Activated naive CD8-positive, alpha-beta T cell treated with anti-CD3 and anti-CD28 coated beads, Interleukin-2, amount 50 U/mL, for 24 hours (primary cell): Measurements from ENCODE around the gene PRMT5.
A peak's percentile ranks its signal among the peaks of the same experiment; 100 is the strongest.

Experiments
- ATAC-seq: fragments of 150-1000 bp; cut with Tn5 transposase; one replicate; pipeline ENCODE4 v1.10.0; 2021
- DNase-seq: peaks from one replicate; pipeline ENCODE4 v3.0.0; 2021
- H3K27ac Mint-ChIP-seq: one replicate; pipeline ENCODE4 v1.8.0; 2021; ENCODE audit warnings: mild to moderate bottlenecking, mixed read lengths
- H3K27me3 Mint-ChIP-seq: one replicate; pipeline ENCODE4 v1.8.0; 2021; ENCODE audit warnings: mixed read lengths
- H3K36me3 Mint-ChIP-seq: one replicate; pipeline ENCODE4 v1.8.0; 2021; ENCODE audit warnings: low read depth, mixed read lengths
- H3K4me1 Mint-ChIP-seq: one replicate; pipeline ENCODE4 v1.8.0; 2021; ENCODE audit warnings: mixed read lengths
- H3K4me3 Mint-ChIP-seq: one replicate; pipeline ENCODE4 v1.8.0; 2021; ENCODE audit warnings: mild to moderate bottlenecking, moderate library complexity, mixed read lengths
- H3K9me3 Mint-ChIP-seq: one replicate; pipeline ENCODE4 v1.8.0; 2021; ENCODE audit warnings: mixed read lengths

Gene PRMT5

DNA sequence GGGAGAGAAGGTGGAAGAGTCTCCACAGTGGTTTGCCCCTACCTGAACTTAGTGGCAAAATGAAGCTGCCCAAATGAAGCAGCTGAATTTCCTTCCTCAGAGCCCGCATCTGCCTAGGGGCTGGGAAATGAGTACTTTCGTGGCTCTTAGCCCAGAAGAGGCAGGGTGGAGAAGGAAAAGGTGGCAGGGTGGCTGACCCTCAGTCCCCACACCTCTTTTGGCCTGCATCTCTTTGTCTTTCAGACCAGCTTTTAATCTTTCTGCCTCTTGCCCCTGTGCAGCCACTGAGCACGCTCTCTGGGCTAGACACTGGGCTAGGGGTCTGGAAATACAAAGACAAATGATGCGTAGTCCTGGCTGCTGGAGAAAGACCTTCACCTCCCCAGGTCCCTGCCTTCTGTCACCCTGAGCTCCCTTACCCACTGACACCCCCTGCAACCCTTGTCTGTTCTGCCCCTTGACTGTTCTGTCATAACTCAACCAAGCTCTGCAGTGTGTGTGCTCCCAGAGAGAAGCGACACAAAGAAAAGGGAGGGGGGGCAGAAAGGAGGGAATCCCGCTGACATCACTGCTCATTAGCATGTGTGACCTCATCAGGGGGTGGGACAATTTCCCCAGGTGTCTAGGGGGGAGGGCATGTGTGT is 46.5 kb downstream of the PRMT5 start:
- peak; percentile 30 for DNase-seq
- peaks cover 31% of the 10 kb centered on the region for H3K4me1 Mint-ChIP-seq
- no peak for ATAC-seq
- H3K36me3 Mint-ChIP-seq = peaks cover 2% of the 10 kb centered on the region
- no peak overlapping the region for H3K4me3 Mint-ChIP-seq
- H3K9me3 Mint-ChIP-seq = no peaks in the 10 kb centered on the region
- H3K27me3 Mint-ChIP-seq = no peaks in the 10 kb centered on the region
- no peak overlapping the region for H3K27ac Mint-ChIP-seq

DNA sequence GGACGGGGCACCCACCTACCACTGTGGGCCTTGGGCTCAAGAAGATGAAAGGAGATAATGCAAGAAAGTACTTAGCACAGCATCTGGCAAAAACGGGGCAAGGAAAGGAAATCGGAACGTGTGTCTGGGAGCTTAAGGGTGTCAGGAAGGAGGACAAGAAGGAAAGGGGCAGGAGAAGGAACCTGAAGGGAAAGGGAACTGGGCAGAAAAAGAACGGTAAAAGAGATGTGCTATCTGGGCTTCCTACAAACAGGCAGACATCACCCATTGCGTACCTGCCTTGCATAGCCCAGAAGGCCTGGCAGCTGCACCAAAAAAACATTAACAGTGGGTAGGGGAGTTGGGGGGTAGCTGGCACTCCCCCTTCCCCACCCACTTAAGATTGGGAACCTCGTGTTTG is 47.1 kb downstream of the PRMT5 start:
- peaks cover under 1% of the 10 kb centered on the region for H3K36me3 Mint-ChIP-seq
- no peak overlapping the region for H3K27ac Mint-ChIP-seq
- no peaks in the 10 kb centered on the region for H3K27me3 Mint-ChIP-seq
- ATAC-seq (no peak), DNase-seq (no peak)
- H3K4me1 Mint-ChIP-seq = peaks cover 25% of the 10 kb centered on the region
- no peaks in the 10 kb centered on the region for H3K9me3 Mint-ChIP-seq
- no peak overlapping the region for H3K4me3 Mint-ChIP-seq

DNA sequence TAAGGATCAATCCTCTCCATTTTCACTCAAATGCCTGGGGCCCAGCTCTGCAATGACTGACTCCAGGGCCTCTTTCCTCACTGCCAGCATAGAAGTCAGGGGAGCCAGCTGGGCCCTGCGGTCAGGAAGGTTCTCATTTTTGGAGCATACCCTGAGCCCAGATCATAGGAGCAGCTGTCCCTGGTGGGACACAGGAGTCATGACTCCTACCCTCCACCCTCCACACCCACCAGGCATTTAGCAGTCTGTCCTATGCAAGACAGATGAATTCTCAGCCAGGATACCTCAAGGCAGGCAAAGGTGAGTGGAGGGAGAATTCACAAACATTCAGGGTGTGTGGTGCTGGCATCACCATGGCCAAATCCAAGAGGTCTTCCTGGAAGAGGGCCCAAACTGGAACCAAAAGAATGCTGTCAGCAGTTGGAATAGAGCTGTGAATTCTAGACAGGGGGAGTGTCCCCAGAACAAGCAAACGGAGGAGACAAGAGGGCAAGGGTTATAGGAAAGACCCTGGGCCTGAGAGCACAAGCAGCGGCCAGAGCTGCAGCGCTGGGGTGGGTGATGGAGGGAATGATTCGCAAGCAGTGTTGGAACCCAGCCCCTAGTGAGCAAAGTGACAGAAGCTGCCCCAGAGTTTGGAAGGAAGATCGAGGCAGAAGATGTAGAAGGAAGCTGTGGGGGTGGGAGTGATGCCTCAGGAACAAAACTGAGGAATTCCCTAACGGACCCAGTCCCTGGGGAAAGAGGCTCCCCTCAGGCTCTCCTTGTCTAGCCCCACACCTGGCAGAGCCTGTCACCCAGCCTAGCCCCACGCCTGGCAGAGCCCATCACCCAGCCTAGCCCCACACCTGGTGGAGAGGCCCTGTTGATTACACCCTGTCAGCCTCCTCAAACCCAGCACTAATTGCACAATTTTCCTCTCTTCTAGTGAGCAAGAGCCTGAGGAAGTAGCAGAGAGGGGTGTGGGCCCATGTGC is 50.6 kb downstream of the PRMT5 start:
- Mint-ChIP-seq H3K27ac (no peak overlapping the region), H3K36me3 (peaks cover 5% of the 10 kb centered on the region), H3K4me1 (peaks cover 14% of the 10 kb centered on the region), H3K9me3 (no peaks in the 10 kb centered on the region), H3K4me3 (no peak overlapping the region), H3K27me3 (no peaks in the 10 kb centered on the region)
- no peak for DNase-seq
- no peak for ATAC-seq

DNA sequence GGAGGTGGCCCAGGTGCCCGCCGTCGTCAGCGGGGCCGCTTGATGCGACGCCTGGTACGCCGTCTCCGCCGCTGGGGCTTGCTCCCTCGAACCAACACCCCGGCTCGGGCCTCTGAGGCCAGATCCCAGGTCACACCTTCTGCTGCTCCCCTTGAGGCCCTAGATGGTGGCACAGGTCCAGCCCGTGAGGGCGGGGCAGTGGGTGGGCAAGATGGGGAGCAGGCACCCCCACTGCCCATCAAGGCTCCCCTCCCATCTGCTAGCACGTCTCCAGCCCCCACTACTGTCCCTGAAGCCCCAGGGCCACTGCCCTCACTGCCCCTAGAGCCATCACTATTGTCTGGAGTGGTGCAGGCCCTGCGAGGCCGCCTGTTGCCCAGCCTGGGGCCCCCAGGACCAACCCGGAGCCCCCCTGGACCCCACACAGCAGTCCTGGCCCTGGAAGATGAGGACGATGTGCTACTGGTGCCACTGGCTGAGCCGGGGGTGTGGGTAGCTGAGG is 52.1 kb downstream of the PRMT5 start:
- H3K27me3 Mint-ChIP-seq = no peaks in the 10 kb centered on the region
- DNase-seq (no peak), ATAC-seq (no peak)
- H3K9me3 Mint-ChIP-seq = no peaks in the 10 kb centered on the region
- no peak overlapping the region for H3K4me3 Mint-ChIP-seq
- peaks cover 15% of the 10 kb centered on the region for H3K4me1 Mint-ChIP-seq
- H3K36me3 Mint-ChIP-seq = peaks cover 6% of the 10 kb centered on the region
- H3K27ac Mint-ChIP-seq = no peak overlapping the region

DNA sequence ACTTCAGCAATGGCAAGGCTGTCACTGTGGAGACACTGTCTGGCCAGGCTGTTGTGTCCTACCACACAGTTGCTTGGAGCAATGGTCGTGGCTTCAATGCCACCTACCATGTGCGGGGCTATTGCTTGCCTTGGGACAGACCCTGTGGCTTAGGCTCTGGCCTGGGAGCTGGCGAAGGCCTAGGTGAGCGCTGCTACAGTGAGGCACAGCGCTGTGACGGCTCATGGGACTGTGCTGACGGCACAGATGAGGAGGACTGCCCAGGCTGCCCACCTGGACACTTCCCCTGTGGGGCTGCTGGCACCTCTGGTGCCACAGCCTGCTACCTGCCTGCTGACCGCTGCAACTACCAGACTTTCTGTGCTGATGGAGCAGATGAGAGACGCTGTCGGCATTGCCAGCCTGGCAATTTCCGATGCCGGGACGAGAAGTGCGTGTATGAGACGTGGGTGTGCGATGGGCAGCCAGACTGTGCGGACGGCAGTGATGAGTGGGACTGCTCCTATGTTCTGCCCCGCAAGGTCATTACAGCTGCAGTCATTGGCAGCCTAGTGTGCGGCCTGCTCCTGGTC is 53.3 kb downstream of the PRMT5 start:
- H3K4me1 Mint-ChIP-seq = peaks cover 18% of the 10 kb centered on the region
- no peak overlapping the region for H3K27ac Mint-ChIP-seq
- no peaks in the 10 kb centered on the region for H3K27me3 Mint-ChIP-seq
- no peaks in the 10 kb centered on the region for H3K9me3 Mint-ChIP-seq
- H3K4me3 Mint-ChIP-seq = no peak overlapping the region
- DNase-seq = no peak
- no peak for ATAC-seq
- peaks cover 6% of the 10 kb centered on the region for H3K36me3 Mint-ChIP-seq

DNA sequence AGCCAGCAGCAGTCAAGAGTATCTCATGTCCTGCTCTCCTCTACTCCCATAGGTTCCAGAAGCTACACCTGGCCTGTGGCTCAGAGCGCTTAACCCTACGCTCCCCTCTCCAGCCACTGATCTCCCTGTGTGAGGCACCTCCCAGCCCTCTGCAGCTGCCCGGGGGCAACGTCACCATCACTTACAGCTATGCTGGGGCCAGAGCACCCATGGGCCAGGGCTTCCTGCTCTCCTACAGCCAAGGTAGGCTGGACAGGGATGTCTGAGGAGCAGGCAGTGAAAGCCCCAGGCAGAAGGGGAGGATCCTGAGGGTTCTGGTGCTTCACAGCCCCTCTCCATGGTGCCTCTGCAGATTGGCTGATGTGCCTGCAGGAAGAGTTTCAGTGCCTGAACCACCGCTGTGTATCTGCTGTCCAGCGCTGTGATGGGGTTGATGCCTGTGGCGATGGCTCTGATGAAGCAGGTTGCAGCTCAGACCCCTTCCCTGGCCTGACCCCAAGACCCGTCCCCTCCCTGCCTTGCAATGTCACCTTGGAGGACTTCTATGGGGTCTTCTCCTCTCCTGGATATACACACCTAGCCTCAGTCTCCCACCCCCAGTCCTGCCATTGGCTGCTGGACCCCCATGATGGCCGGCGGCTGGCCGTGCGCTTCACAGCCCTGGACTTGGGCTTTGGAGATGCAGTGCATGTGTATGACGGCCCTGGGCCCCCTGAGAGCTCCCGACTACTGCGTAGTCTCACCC is 54.0 kb downstream of the PRMT5 start:
- peaks cover 6% of the 10 kb centered on the region for H3K36me3 Mint-ChIP-seq
- no peak overlapping the region for H3K4me3 Mint-ChIP-seq
- DNase-seq = no peak
- peaks cover 24% of the 10 kb centered on the region for H3K4me1 Mint-ChIP-seq
- no peak for ATAC-seq
- H3K27ac Mint-ChIP-seq = no peak overlapping the region
- no peaks in the 10 kb centered on the region for H3K9me3 Mint-ChIP-seq
- H3K27me3 Mint-ChIP-seq = no peaks in the 10 kb centered on the region

DNA sequence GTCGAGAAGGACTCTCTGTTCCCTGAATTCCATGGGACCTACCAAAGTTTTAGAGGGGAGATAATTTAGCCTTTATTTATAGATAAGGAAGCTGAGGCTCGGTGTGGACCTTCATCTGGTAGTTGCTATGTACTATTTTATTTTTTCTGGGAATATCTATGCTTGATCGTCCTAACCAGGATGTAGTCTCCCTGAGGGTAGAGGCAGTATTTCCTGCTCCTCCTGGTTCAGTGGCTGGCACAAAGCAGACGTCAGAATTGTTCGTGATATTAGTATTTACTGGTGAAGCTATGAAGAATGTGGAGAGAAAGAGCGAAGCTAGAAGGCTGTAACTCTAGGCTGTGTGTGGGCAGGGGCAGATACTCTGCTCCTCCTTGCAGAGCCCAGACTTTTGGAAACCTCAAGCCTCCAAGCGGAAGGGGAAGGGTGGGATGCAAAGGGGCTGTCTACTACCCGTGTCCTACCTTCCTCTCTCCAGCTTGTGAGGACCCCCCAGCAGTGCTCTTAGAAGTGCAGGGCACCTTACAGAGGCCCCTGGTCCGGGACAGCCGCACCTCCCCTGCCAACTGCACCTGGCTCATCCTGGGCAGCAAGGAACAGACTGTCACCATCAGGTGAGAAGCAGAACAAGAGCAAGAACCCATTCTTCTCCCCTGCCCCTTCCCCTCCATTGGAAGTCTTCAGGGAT is 56.2 kb downstream of the PRMT5 start:
- peak overlapping the region; percentile 90 for H3K4me3 Mint-ChIP-seq
- H3K36me3 Mint-ChIP-seq = peaks cover 6% of the 10 kb centered on the region
- no peaks in the 10 kb centered on the region for H3K9me3 Mint-ChIP-seq
- peak overlapping the region; percentile 85 for H3K27ac Mint-ChIP-seq
- no peak for ATAC-seq
- DNase-seq = no peak
- no peaks in the 10 kb centered on the region for H3K27me3 Mint-ChIP-seq
- H3K4me1 Mint-ChIP-seq = peaks cover 29% of the 10 kb centered on the region

DNA sequence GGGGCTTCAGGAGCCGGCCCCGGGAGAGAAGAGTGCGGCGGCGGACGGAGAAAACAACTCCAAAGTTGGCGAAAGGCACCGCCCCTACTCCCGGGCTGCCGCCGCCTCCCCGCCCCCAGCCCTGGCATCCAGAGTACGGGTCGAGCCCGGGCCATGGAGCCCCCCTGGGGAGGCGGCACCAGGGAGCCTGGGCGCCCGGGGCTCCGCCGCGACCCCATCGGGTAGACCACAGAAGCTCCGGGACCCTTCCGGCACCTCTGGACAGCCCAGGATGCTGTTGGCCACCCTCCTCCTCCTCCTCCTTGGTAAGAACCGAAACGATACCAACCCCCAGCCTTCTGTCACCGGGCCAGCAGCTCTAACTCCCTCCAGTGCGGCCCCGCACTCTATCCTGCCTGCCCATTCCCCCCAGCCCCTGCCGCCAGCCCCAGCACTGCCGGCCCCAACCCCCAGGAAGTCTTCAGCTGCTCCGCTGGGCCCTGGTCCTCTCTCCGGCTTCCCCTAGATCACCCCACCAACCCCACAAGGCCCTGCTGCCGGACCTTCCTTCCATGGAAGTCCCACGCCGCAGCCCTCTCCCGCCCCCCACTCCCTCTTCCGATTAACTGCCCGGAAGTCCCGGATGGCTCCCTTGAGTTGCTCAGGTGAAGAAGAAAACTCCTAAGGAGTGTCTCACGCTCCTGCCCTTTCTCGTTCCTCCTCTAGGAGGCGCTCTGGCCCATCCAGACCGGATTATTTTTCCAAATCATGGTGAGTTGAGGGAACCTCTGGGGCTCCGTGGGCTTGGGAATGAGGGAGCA is 56.9 kb downstream of the PRMT5 start:
- DNase-seq = peak; percentile 79
- Mint-ChIP-seq H3K4me1 (peaks cover 29% of the 10 kb centered on the region), H3K27ac (peak overlapping the region; percentile 85), H3K9me3 (no peaks in the 10 kb centered on the region), H3K4me3 (peak overlapping the region; percentile 90), H3K27me3 (no peaks in the 10 kb centered on the region), H3K36me3 (peaks cover 6% of the 10 kb centered on the region)
- ATAC-seq = peak; percentile 25

DNA sequence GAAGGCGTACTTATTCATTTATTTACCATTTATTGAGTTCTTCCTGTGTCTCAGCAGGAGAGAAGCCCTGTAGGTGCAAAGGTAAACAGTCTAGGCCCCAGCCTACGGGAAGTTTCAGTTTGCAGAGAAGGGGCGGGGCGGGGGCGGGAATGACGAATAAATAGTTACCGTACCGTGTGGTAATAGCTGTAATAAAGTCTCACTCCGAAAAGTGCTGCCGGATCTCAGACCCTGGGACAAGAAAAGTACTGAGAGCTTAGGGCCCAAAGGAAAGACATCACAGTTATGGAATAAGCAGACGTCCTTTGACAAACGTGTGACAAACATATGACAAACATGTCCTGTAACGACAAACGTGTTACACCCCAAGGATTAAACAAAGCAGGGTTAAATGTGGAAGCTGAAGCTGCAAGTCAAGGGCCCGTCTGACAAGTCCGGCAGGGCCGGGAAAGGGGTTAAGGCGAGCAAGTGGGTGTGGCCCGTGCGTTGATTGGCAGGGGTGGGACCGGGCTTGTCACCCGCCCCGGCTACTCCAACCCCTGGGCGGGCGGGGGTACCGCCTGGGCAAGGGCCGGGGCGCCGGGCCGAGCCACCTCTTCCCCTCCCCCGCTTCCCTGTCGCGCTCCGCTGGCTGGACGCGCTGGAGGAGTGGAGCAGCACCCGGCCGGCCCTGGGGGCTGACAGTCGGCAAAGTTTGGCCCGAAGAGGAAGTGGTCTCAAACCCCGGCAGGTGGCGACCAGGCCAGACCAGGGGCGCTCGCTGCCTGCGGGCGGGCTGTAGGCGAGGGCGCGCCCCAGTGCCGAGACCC is 57.7 kb downstream of the PRMT5 start, which contains the start of gene LRP10:
Gene LRP10 (plus strand): TSS at position 517 of the 809 bp plus-strand sequence. CDS start 564 bp downstream, outside the sequence.
- Mint-ChIP-seq H3K27ac (peak within 1 kb of the TSS; percentile 98), H3K36me3 (peaks cover 6% of the 10 kb centered on the region), H3K27me3 (no peaks in the 10 kb centered on the region), H3K9me3 (no peaks in the 10 kb centered on the region), H3K4me1 (peaks cover 29% of the 10 kb centered on the region), H3K4me3 (peak within 1 kb of the TSS; percentile 90)
- DNase-seq (peak; percentile 82), ATAC-seq (peak; percentile 88)

DNA sequence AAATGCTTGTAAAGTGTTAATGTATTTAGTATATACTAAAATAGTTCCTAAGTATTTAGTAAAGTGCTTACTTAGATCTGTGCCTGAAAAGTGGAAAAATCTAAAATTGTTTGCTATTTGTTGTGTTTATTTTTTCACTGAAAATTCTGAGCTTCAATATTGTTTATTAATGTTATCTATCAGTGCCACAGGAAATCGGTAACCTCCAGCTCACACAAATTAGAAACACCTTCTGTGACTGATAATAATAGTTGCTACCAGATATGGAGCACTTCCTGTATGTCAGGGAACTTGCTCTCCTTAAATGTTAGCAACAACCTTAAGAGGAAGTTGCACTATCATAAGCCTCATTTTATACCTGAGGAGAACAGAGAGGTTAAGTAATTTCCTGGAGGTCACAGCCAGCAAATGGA is 58.4 kb downstream of the PRMT5 start:
- Mint-ChIP-seq H3K27ac (peak overlapping the region; percentile 98), H3K4me3 (peak overlapping the region; percentile 90), H3K36me3 (peaks cover 3% of the 10 kb centered on the region), H3K4me1 (peaks cover 29% of the 10 kb centered on the region), H3K27me3 (no peaks in the 10 kb centered on the region), H3K9me3 (no peaks in the 10 kb centered on the region)
- DNase-seq (no peak), ATAC-seq (no peak)
